GM12801 (cell line): ENCODE data around the gene TELO2.

Experiments used
- CTCF ChIP-seq: IDR thresholded peaks from one replicate; pipeline ENCODE4 v1.5.1; 2011; ENCODE audit warnings: control low read depth; ENCODE audit not compliant: insufficient read length; ENCODE audit errors: extremely low read depth

Gene TELO2

GRCh38 chr16:1512774-1513173, 19.6 kb downstream of the TELO2 start:
- TF ChIP-seq CTCF: no peak

GRCh38 chr16:1514507-1514906, 21.3 kb downstream of the TELO2 start:
- no peak for TF ChIP-seq CTCF

- no peak for TF ChIP-seq CTCF
These were observed 25.5 kb downstream of the TELO2 start for GRCh38 chr16:1518626-1519135.

- no peak for TF ChIP-seq CTCF
These were observed 26.7 kb downstream of the TELO2 start for GRCh38 chr16:1519831-1520230.

GRCh38 chr16:1520461-1520860, 27.3 kb downstream of the TELO2 start:
- no peak for TF ChIP-seq CTCF

- no peak for TF ChIP-seq CTCF
These were observed 30.6 kb downstream of the TELO2 start for GRCh38 chr16:1523581-1524245.

GRCh38 chr16:1524366-1524765, 31.2 kb downstream of the TELO2 start:
- no peak for TF ChIP-seq CTCF
